ENCODE measurements around the gene MYO3A. TPM values are rescaled to one million over a fixed set of nuclear protein-coding genes. Genes with fewer than 3 reads are reported as not detected.

Gene MYO3A
- total and polyA plus RNA-seq, 2 experiments from 2014 or later = 3.0 to 10.7 TPM

- TF ChIP-seq STAT1 (IDR thresholded peaks at IDR 0.05; ENCODE audit: unreplicated experiment) (no peak), ETS1 (IDR thresholded peaks at IDR 0.05) (no peak), POLR2AphosphoS5 (IDR thresholded peaks at IDR 0.05; ENCODE audit: low read depth) (no peak)
- no peaks in the 10 kb centered on the region for H3K27me3 ChIP-seq (ENCODE audit: insufficient read depth)
- ATAC-seq = no peak
- no peak overlapping the region for H3K4me2 ChIP-seq
- Mint-ChIP-seq H3K36me3 (ENCODE audit: low read depth) (no peaks in the 10 kb centered on the region), H3K27ac (no peak overlapping the region), H3K4me3 (no peak overlapping the region), H3K27me3 (ENCODE audit: insufficient read depth, low read depth, poor library complexity) (no peaks in the 10 kb centered on the region), H3K4me1 (peaks cover 7% of the 10 kb centered on the region), H3K9me3 (no peaks in the 10 kb centered on the region)
- DNase-seq (ENCODE audit: low spot score) = no peak
- no peaks in the 10 kb centered on the region for H3K36me3 ChIP-seq (ENCODE audit: insufficient read depth)
- H3K4me3 ChIP-seq = no peak overlapping the region
- H3F3A ChIP-seq (replicated peaks; ENCODE audit: low read depth) = no peaks in the 10 kb centered on the region
- no peaks in the 10 kb centered on the region for H3K79me2 ChIP-seq (replicated peaks; ENCODE audit: insufficient read depth)
- no peaks in the 10 kb centered on the region for H4K20me1 ChIP-seq (replicated peaks; ENCODE audit: insufficient read depth)
- no peak overlapping the region for H3K27ac ChIP-seq (ENCODE audit: low read depth)
- no peaks in the 10 kb centered on the region for H3K4me1 ChIP-seq (ENCODE audit: insufficient read depth)
- no peaks in the 10 kb centered on the region for H3K9me2 ChIP-seq (ENCODE audit: insufficient read depth)
- H2AFZ ChIP-seq = no peak overlapping the region
Measured at GRCh38 chr10:26044141-26044749, 110.2 kb downstream of the MYO3A start.

DNA sequence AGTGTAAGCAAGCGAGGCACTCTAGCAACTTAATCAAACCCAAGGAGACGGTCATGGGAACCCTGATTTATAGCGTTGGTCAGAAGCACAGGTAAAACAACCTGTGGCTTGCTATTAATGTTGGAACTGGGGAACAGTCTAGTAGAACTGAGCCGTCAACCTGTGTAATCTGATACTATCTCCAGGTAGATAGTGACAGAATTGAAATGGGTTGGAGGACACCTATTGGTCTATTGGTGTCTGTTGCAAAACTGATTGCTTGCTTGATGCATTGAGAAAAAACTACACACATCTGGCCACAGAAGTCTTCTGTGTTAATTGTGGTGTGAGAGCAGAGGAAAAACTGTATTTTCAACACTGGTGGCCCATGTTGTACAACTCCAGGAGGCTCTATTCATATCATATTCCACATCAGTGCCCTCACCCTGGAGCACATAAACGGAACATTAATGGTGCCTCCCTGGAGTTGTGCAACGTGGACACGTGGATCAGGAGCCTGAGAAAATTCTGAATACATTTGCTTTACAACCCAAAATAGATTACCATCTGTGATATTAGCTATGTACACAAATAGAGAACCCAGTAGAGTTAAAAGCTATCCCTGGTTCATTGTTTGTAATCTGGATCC lies 112.2 kb downstream of the MYO3A start:
- H3K27ac Mint-ChIP-seq = no peak overlapping the region
- ATAC-seq = peak; percentile 76
- TF ChIP-seq, protein P1, sequence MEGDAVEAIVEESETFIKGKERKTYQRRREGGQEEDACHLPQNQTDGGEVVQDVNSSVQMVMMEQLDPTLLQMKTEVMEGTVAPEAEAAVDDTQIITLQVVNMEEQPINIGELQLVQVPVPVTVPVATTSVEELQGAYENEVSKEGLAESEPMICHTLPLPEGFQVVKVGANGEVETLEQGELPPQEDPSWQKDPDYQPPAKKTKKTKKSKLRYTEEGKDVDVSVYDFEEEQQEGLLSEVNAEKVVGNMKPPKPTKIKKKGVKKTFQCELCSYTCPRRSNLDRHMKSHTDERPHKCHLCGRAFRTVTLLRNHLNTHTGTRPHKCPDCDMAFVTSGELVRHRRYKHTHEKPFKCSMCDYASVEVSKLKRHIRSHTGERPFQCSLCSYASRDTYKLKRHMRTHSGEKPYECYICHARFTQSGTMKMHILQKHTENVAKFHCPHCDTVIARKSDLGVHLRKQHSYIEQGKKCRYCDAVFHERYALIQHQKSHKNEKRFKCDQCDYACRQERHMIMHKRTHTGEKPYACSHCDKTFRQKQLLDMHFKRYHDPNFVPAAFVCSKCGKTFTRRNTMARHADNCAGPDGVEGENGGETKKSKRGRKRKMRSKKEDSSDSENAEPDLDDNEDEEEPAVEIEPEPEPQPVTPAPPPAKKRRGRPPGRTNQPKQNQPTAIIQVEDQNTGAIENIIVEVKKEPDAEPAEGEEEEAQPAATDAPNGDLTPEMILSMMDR (conservative IDR thresholded peaks at IDR 0.05; ENCODE audit: low read depth in 2 of 2) = peak in 1 of 2 experiments; percentile 51; a peak in 2 of 4 replicates
- TF ChIP-seq JUNB (IDR thresholded peaks at IDR 0.05; ENCODE audit: unreplicated experiment) = no peak

DNA sequence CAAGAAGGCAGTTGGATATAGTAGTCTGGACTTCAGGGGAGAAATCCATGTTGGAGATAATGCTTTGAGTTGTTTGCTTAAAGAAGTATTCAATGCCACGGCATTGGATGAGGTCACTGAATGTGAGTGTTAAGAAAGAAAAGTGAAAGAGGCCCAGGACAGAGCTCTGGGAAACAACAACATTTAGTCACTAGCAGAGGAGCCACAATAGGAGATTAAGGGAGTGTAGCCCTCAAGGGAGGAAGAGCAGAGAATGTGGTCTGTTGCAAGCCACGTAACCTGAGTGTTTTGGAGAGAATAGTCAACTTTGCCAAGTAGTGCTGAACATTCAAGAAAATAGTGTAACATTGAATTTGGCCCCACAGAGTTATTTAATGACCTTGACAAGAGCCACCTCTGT lies 114.7 kb downstream of the MYO3A start:
- DNase-seq (ENCODE audit: low spot score) (no peak), ATAC-seq (no peak)
- no peak overlapping the region for H3K4me3 Mint-ChIP-seq
- no peak overlapping the region for H3K27ac ChIP-seq (ENCODE audit: low read depth)
- H4K20me1 ChIP-seq (replicated peaks; ENCODE audit: insufficient read depth) = no peaks in the 10 kb centered on the region
- no peaks in the 10 kb centered on the region for H3K9me2 ChIP-seq (ENCODE audit: insufficient read depth)
- no peak for TF ChIP-seq ZNF114 (CRISPR knock-in tag; IDR thresholded peaks at IDR 0.05)
- H3K4me2 ChIP-seq = no peak overlapping the region
- H3K27me3 ChIP-seq (ENCODE audit: insufficient read depth) = no peaks in the 10 kb centered on the region
- H3K4me1 Mint-ChIP-seq = peaks cover 7% of the 10 kb centered on the region
- H3K79me2 ChIP-seq (replicated peaks; ENCODE audit: insufficient read depth) = no peaks in the 10 kb centered on the region
- H2AFZ ChIP-seq = no peak overlapping the region
- no peaks in the 10 kb centered on the region for H3K27me3 Mint-ChIP-seq (ENCODE audit: insufficient read depth, low read depth, poor library complexity)
- H3K27ac Mint-ChIP-seq = no peak overlapping the region
- no peaks in the 10 kb centered on the region for H3K36me3 ChIP-seq (ENCODE audit: insufficient read depth)
- H3K4me3 ChIP-seq = no peak overlapping the region
- no peaks in the 10 kb centered on the region for H3K4me1 ChIP-seq (ENCODE audit: insufficient read depth)
- H3F3A ChIP-seq (replicated peaks; ENCODE audit: low read depth) = no peaks in the 10 kb centered on the region
- H3K36me3 Mint-ChIP-seq (ENCODE audit: low read depth) = no peaks in the 10 kb centered on the region
- no peaks in the 10 kb centered on the region for H3K9me3 Mint-ChIP-seq

More for the DNA sequence above, 112.2 kb downstream of the MYO3A start:
- H3K4me3 ChIP-seq = no peak overlapping the region
- H4K20me1 ChIP-seq (replicated peaks; ENCODE audit: insufficient read depth) = no peaks in the 10 kb centered on the region
- H3K4me3 Mint-ChIP-seq = no peak overlapping the region
- no peak overlapping the region for H2AFZ ChIP-seq
- H3K27me3 Mint-ChIP-seq (ENCODE audit: insufficient read depth, low read depth, poor library complexity) = no peaks in the 10 kb centered on the region
- H3K9me3 Mint-ChIP-seq = no peaks in the 10 kb centered on the region
- DNase-seq (ENCODE audit: low spot score) = peak; percentile 45
- H3K4me1 ChIP-seq (ENCODE audit: insufficient read depth) = no peaks in the 10 kb centered on the region
- H3K36me3 Mint-ChIP-seq (ENCODE audit: low read depth) = no peaks in the 10 kb centered on the region
- no peaks in the 10 kb centered on the region for H3F3A ChIP-seq (replicated peaks; ENCODE audit: low read depth)
- no peak overlapping the region for H3K4me2 ChIP-seq
- H3K27ac ChIP-seq (ENCODE audit: low read depth) = no peak overlapping the region
- peaks cover 7% of the 10 kb centered on the region for H3K4me1 Mint-ChIP-seq
- no peaks in the 10 kb centered on the region for H3K27me3 ChIP-seq (ENCODE audit: insufficient read depth)
- no peaks in the 10 kb centered on the region for H3K9me2 ChIP-seq (ENCODE audit: insufficient read depth)
- no peaks in the 10 kb centered on the region for H3K79me2 ChIP-seq (replicated peaks; ENCODE audit: insufficient read depth)
- H3K36me3 ChIP-seq (ENCODE audit: insufficient read depth) = no peaks in the 10 kb centered on the region
